Neural crest cell (in vitro differentiated cells): ENCODE measurements around the gene VSTM2L. TPM values are rescaled to one million over a fixed set of nuclear protein-coding genes. Genes with fewer than 3 reads are reported as not detected.

Experiments used
- DNase-seq: peaks from one replicate; pipeline ENCODE4 v3.0.0; 2021; ENCODE audit warnings: low read depth, mixed read lengths, low spot score
- H3K27ac Mint-ChIP-seq: one replicate; pipeline ENCODE4 v1.8.0; 2021; ENCODE audit warnings: mild to moderate bottlenecking, mixed read lengths; ENCODE audit not compliant: unreplicated experiment
- H3K27me3 Mint-ChIP-seq: 2 replicates; pipeline ENCODE4 v1.8.0; 2021; ENCODE audit warnings: low read depth, mild to moderate bottlenecking, mixed read lengths
- H3K36me3 Mint-ChIP-seq: 2 replicates; pipeline ENCODE4 v1.8.0; 2021; ENCODE audit warnings: low read depth, mild to moderate bottlenecking, mixed read lengths
- H3K4me1 Mint-ChIP-seq: 2 replicates; pipeline ENCODE4 v1.8.0; 2021; ENCODE audit warnings: mixed read lengths
- H3K4me3 Mint-ChIP-seq: one replicate; pipeline ENCODE4 v1.8.0; 2021; ENCODE audit warnings: mild to moderate bottlenecking, mixed read lengths
- H3K9me3 Mint-ChIP-seq: 2 replicates; pipeline ENCODE4 v1.8.0; 2021; ENCODE audit warnings: mixed read lengths
- CTCF ChIP-seq: fragments of 200-600 bp; sonication (generic); conservative IDR thresholded peaks from 2 replicates; pipeline ENCODE4 v1.5.0; 2021; ENCODE audit warnings: antibody characterized with exemption, mild to moderate bottlenecking
- total RNA-seq: library from RNA; stranded (reverse); gene quantifications from 2 replicates; pipeline ENCODE4 v1.2.1, GENCODE V29; 2021

Gene VSTM2L
- total RNA-seq, 1 donor from 2014 or later: 9.3 TPM

GRCh38 chr20:37904845-37905373, 2.0 kb downstream of the VSTM2L start:
- Mint-ChIP-seq H3K4me1 (peaks cover 52% of the 10 kb centered on the region), H3K4me3 (peak overlapping the region; percentile 66), H3K9me3 (no peaks in the 10 kb centered on the region), H3K36me3 (no peaks in the 10 kb centered on the region), H3K27ac (no peak overlapping the region), H3K27me3 (peaks cover 42% of the 10 kb centered on the region)
- no peak for DNase-seq
- TF ChIP-seq CTCF: no peak

GRCh38 chr20:37905671-37906613, 3.0 kb downstream of the VSTM2L start:
- Mint-ChIP-seq H3K27me3 (peaks cover 37% of the 10 kb centered on the region), H3K27ac (peak overlapping the region; percentile 50), H3K9me3 (no peaks in the 10 kb centered on the region), H3K4me1 (peaks cover 57% of the 10 kb centered on the region), H3K36me3 (no peaks in the 10 kb centered on the region), H3K4me3 (no peak overlapping the region)
- DNase-seq: no peak
- no peak for TF ChIP-seq CTCF

- Mint-ChIP-seq H3K36me3 (no peaks in the 10 kb centered on the region), H3K4me3 (peak overlapping the region; percentile 75), H3K27me3 (peaks cover 25% of the 10 kb centered on the region), H3K4me1 (peaks cover 55% of the 10 kb centered on the region), H3K27ac (peak overlapping the region; percentile 65), H3K9me3 (no peaks in the 10 kb centered on the region)
- TF ChIP-seq CTCF: no peak
- no peak for DNase-seq
These were observed 4.4 kb downstream of the VSTM2L start for GRCh38 chr20:37907330-37907676.

- H3K4me1 Mint-ChIP-seq: peaks cover 59% of the 10 kb centered on the region
- DNase-seq: peak; percentile 42
- peaks cover 25% of the 10 kb centered on the region for H3K27me3 Mint-ChIP-seq
- H3K36me3 Mint-ChIP-seq: no peaks in the 10 kb centered on the region
- H3K4me3 Mint-ChIP-seq: peak overlapping the region; percentile 75
- no peaks in the 10 kb centered on the region for H3K9me3 Mint-ChIP-seq
- H3K27ac Mint-ChIP-seq: peak overlapping the region; percentile 65
- TF ChIP-seq CTCF: no peak
These were observed 4.9 kb downstream of the VSTM2L start for GRCh38 chr20:37907677-37908401.

GRCh38 chr20:37911261-37911660, 8.3 kb downstream of the VSTM2L start:
- Mint-ChIP-seq H3K4me1 (peaks cover 77% of the 10 kb centered on the region), H3K9me3 (no peaks in the 10 kb centered on the region), H3K36me3 (no peaks in the 10 kb centered on the region), H3K27ac (no peak overlapping the region), H3K4me3 (no peak overlapping the region), H3K27me3 (peaks cover 11% of the 10 kb centered on the region)
- no peak for TF ChIP-seq CTCF
- DNase-seq: no peak
